HG02763 (cell line): Measurements from ENCODE around the gene FAF2.
"Not testable (repeated sequence)": the region's sequence is repeated elsewhere in the genome, so short reads cannot be mapped to it uniquely, and the experiment has no call there.

ENCODE experiments used
- ATAC-seq: cut with Tn5 transposase; IDR thresholded peaks from one replicate; pipeline ENCODE4 v1.9.1; 2021; ENCODE audit warnings: mild to moderate bottlenecking, moderate library complexity; ENCODE audit not compliant: unreplicated experiment

Gene FAF2

GRCh38 chr5:176416965-176417364 is 31.2 kb upstream of the FAF2 start:
- no peak for ATAC-seq

- no peak for ATAC-seq
These were observed 29.9 kb upstream of the FAF2 start for GRCh38 chr5:176418251-176418650.

GRCh38 chr5:176420086-176420485 is 28.1 kb upstream of the FAF2 start:
- ATAC-seq: no peak

GRCh38 chr5:176420972-176421544 is 27.1 kb upstream of the FAF2 start:
- no peak for ATAC-seq

- ATAC-seq: no peak
These were observed 24.0 kb upstream of the FAF2 start for GRCh38 chr5:176424181-176424580.

GRCh38 chr5:176425138-176425537 is 23.0 kb upstream of the FAF2 start:
- ATAC-seq: no peak

- no peak for ATAC-seq
These were observed 22.4 kb upstream of the FAF2 start for GRCh38 chr5:176425791-176426190.

GRCh38 chr5:176426876-176427275 is 21.3 kb upstream of the FAF2 start:
- ATAC-seq: no peak

GRCh38 chr5:176427971-176428370 is 20.2 kb upstream of the FAF2 start:
- no peak for ATAC-seq

- ATAC-seq: no peak
These were observed 18.2 kb upstream of the FAF2 start for GRCh38 chr5:176429972-176430371.

- ATAC-seq: no peak
These were observed 15.5 kb upstream of the FAF2 start for GRCh38 chr5:176432707-176433106.

GRCh38 chr5:176436656-176437055 is 11.5 kb upstream of the FAF2 start:
- no peak for ATAC-seq

GRCh38 chr5:176438959-176439757 is 9.0 kb upstream of the FAF2 start:
- ATAC-seq: no peak

- no peak for ATAC-seq
These were observed 7.1 kb upstream of the FAF2 start for GRCh38 chr5:176440927-176441706.

GRCh38 chr5:176441921-176442323 is 6.3 kb upstream of the FAF2 start:
- no peak for ATAC-seq

- not testable (repeated sequence) for ATAC-seq
These were observed 5.3 kb upstream of the FAF2 start for GRCh38 chr5:176442911-176443310.

- ATAC-seq: no peak
These were observed 3.4 kb upstream of the FAF2 start for GRCh38 chr5:176444742-176445141.

- no peak for ATAC-seq
These were observed 2.0 kb upstream of the FAF2 start for GRCh38 chr5:176446028-176446665.

- no peak for ATAC-seq
These were observed 1.1 kb upstream of the FAF2 start for GRCh38 chr5:176446884-176447590.

- peak; percentile 21 for ATAC-seq
These were observed 601 bp upstream of the FAF2 start for GRCh38 chr5:176447591-176447977.

GRCh38 chr5:176450077-176450476 is 1.9 kb downstream of the FAF2 start:
- no peak for ATAC-seq
